Ishikawa (cell line): ENCODE data around the gene L2HGDH.
A peak's percentile ranks its signal among the peaks of the same experiment; 100 is the strongest.

Experiments used
- CEBPB ChIP-seq: IDR thresholded peaks from 2 replicates; pipeline ENCODE4 v1.6.1; 2012
- CREB1 ChIP-seq: IDR thresholded peaks from 2 replicates; pipeline ENCODE4 v1.6.1; 2012; ENCODE audit warnings: low read depth
- EGR1 ChIP-seq: IDR thresholded peaks from 2 replicates; pipeline ENCODE4 v1.6.1; 2012
- EP300 ChIP-seq: IDR thresholded peaks from 2 replicates; pipeline ENCODE4 v1.6.1; 2012; ENCODE audit warnings: borderline replicate concordance
- FOXM1 ChIP-seq: IDR thresholded peaks from 2 replicates; pipeline ENCODE4 v1.6.1; 2012; ENCODE audit warnings: low read depth, borderline replicate concordance
- MAX ChIP-seq: IDR thresholded peaks from 2 replicates; pipeline ENCODE4 v1.6.1; 2012
- NFIC ChIP-seq: IDR thresholded peaks from 2 replicates; pipeline ENCODE4 v1.6.1; 2012
- RAD21 ChIP-seq: IDR thresholded peaks from 2 replicates; pipeline ENCODE4 v1.6.1; 2012; ENCODE audit warnings: low read depth
- REST ChIP-seq: IDR thresholded peaks from 2 replicates; pipeline ENCODE4 v1.6.1; 2012; ENCODE audit warnings: low read depth, mild to moderate bottlenecking
- TAF1 ChIP-seq: IDR thresholded peaks from 2 replicates; pipeline ENCODE4 v1.6.1; 2012; ENCODE audit warnings: low read depth, mild to moderate bottlenecking
- TCF12 ChIP-seq: IDR thresholded peaks from 2 replicates; pipeline ENCODE4 v1.6.1; 2012; ENCODE audit warnings: low read depth
- TEAD4 ChIP-seq: IDR thresholded peaks from 2 replicates; pipeline ENCODE4 v1.6.1; 2012
- USF1 ChIP-seq: IDR thresholded peaks from 2 replicates; pipeline ENCODE4 v1.6.1; 2012
- YY1 ChIP-seq: IDR thresholded peaks from 2 replicates; pipeline ENCODE4 v1.6.1; 2012; ENCODE audit warnings: low read depth
- ZBTB7A ChIP-seq: IDR thresholded peaks from 2 replicates; pipeline ENCODE4 v1.6.1; 2012; ENCODE audit warnings: low read depth

L2HGDH gene

GRCh38 chr14:50233166-50233950 lies 78.7 kb downstream of the L2HGDH start:
- TF ChIP-seq EGR1, result no peak
- TF ChIP-seq YY1, result no peak
- TF ChIP-seq TCF12, result no peak
- TF ChIP-seq USF1, result no peak
- TF ChIP-seq ZBTB7A, result no peak
- no peak for TF ChIP-seq TEAD4
- TF ChIP-seq NFIC, result no peak
- TF ChIP-seq FOXM1, result no peak
- no peak for TF ChIP-seq TAF1
- TF ChIP-seq CEBPB, result no peak

GRCh38 chr14:50232276-50232642 lies 79.8 kb downstream of the L2HGDH start:
- no peak for TF ChIP-seq ZBTB7A

- TF ChIP-seq USF1 (no peak), CREB1 (no peak), REST (no peak), RAD21 (no peak), TCF12 (peak; percentile 13; the same call in 1 of the 2 replicates), NFIC (no peak), ZBTB7A (peak; percentile 74; the same call in 1 of the 2 replicates), EP300 (peak; percentile 16; the same call in 1 of the 2 replicates), TAF1 (peak; percentile 38; the same call in 1 of the 2 replicates), CEBPB (no peak), FOXM1 (no peak), YY1 (no peak; the same call in 1 of the 2 replicates)
Measured at GRCh38 chr14:50231475-50232275, 80.4 kb downstream of the L2HGDH start, which contains the start of gene SOS2. Gene SOS2, minus strand, starts transcription at chr14:50231578. Its CDS starts 295 bp downstream, at chr14:50231283.

GRCh38 chr14:50230701-50231474 lies 81.1 kb downstream of the L2HGDH start:
- TF ChIP-seq YY1 (0 out of 2 replicates have a peak, but pooled peaks have one; percentile 44), CREB1 (0 out of 2 replicates have a peak, but pooled peaks have one; percentile 32), MAX (peak; percentile 23; the same call in 1 of the 2 replicates), TCF12 (no peak), TAF1 (no peak), FOXM1 (no peak)

- no peak for TF ChIP-seq FOXM1
Measured at GRCh38 chr14:50230401-50230700, 81.7 kb downstream of the L2HGDH start.

GRCh38 chr14:50229681-50230080 lies 82.3 kb downstream of the L2HGDH start:
- TF ChIP-seq TAF1 (no peak), MAX (no peak), RAD21 (no peak), EP300 (no peak), YY1 (no peak)

- TF ChIP-seq TEAD4, result no peak
- TF ChIP-seq EGR1, result no peak
- TF ChIP-seq CREB1, result no peak
- no peak for TF ChIP-seq USF1
- no peak for TF ChIP-seq TCF12
- no peak for TF ChIP-seq NFIC
- TF ChIP-seq TAF1, result no peak
- TF ChIP-seq CEBPB, result no peak
Measured at GRCh38 chr14:50228313-50228712, 83.7 kb downstream of the L2HGDH start.
